HG02943 (cell line): ENCODE data around the gene SPATA24.
"Not testable (repeated sequence)": the region's sequence is repeated elsewhere in the genome, so short reads cannot be mapped to it uniquely, and the experiment has no call there.

ENCODE experiments used
- ATAC-seq: cut with Tn5 transposase; IDR thresholded peaks from one replicate; pipeline ENCODE4 v1.9.1; 2021; ENCODE audit warnings: mild to moderate bottlenecking, low read depth, moderate library complexity; ENCODE audit not compliant: unreplicated experiment

SPATA24 gene

DNA sequence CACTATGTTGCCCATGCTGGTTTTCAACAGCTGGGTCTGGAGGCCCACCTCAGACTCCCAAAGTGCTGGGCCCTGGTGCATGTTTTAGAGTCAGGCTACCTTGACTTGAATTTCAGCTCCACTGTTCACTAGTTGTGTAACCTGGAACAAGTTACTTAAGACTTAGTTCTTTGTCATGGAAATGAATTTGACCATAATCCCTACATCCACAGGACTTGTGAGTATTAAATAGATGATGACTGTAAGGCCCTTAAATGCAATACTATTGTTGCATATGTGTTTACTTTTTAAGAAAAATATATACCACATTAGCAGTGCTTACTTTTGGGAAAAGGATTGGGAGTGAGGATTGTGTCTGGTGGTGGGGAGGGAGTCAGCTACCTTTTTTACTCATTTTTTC is 45.8 kb downstream of the SPATA24 start:
- ATAC-seq, result no peak

GRCh38 chr5:139355900-139356299 is 48.0 kb downstream of the SPATA24 start:
- ATAC-seq, result not testable (repeated sequence)

- no peak for ATAC-seq
Measured at GRCh38 chr5:139354186-139354585, 49.7 kb downstream of the SPATA24 start.

GRCh38 chr5:139347863-139348262 is 56.0 kb downstream of the SPATA24 start:
- ATAC-seq, result not testable (repeated sequence)
